ENCODE measurements around the gene NEDD4L.

The NEDD4L gene

GRCh38 chr18:58054041-58054781 lies 10.2 kb downstream of the NEDD4L start:
- peak; percentile 73 for DNase-seq (ENCODE audit: low read depth)

GRCh38 chr18:58055890-58056558 lies 12.0 kb downstream of the NEDD4L start:
- no peak for DNase-seq (ENCODE audit: low read depth)

GRCh38 chr18:58056852-58057251 lies 12.8 kb downstream of the NEDD4L start:
- DNase-seq (ENCODE audit: low read depth), result no peak

- DNase-seq (ENCODE audit: low read depth), result no peak
These were observed 13.4 kb downstream of the NEDD4L start for GRCh38 chr18:58057291-58057965.

- peak; percentile 69 for DNase-seq (ENCODE audit: low read depth)
These were observed 14.7 kb downstream of the NEDD4L start for GRCh38 chr18:58058720-58059119.

GRCh38 chr18:58060254-58060653 lies 16.2 kb downstream of the NEDD4L start:
- DNase-seq (ENCODE audit: low read depth), result no peak

GRCh38 chr18:58061349-58061748 lies 17.3 kb downstream of the NEDD4L start:
- no peak for DNase-seq (ENCODE audit: low read depth)

- peak; percentile 21 for DNase-seq (ENCODE audit: low read depth)
These were observed 20.5 kb downstream of the NEDD4L start for GRCh38 chr18:58064406-58064998.

GRCh38 chr18:58065956-58066355 lies 21.9 kb downstream of the NEDD4L start:
- no peak for DNase-seq (ENCODE audit: low read depth)

- no peak for DNase-seq (ENCODE audit: low read depth)
These were observed 23.6 kb downstream of the NEDD4L start for GRCh38 chr18:58067601-58068000.

- DNase-seq (ENCODE audit: low read depth), result no peak
These were observed 25.1 kb downstream of the NEDD4L start for GRCh38 chr18:58069099-58069498.

- DNase-seq (ENCODE audit: low read depth), result no peak
These were observed 25.8 kb downstream of the NEDD4L start for GRCh38 chr18:58069721-58070292.

GRCh38 chr18:58076052-58076451 lies 32.0 kb downstream of the NEDD4L start:
- DNase-seq (ENCODE audit: low read depth), result peak; percentile 19

- no peak for DNase-seq (ENCODE audit: low read depth)
These were observed 33.3 kb downstream of the NEDD4L start for GRCh38 chr18:58077329-58077728.

GRCh38 chr18:58078889-58079573 lies 35.0 kb downstream of the NEDD4L start:
- DNase-seq (ENCODE audit: low read depth), result no peak

- no peak for DNase-seq (ENCODE audit: low read depth)
These were observed 36.4 kb downstream of the NEDD4L start for GRCh38 chr18:58080451-58080850.

- DNase-seq (ENCODE audit: low read depth), result no peak
These were observed 44.1 kb downstream of the NEDD4L start for GRCh38 chr18:58087928-58088690.

- DNase-seq (ENCODE audit: low read depth), result no peak
These were observed 44.7 kb downstream of the NEDD4L start for GRCh38 chr18:58088691-58089065.

GRCh38 chr18:58091099-58091611 lies 47.1 kb downstream of the NEDD4L start:
- DNase-seq (ENCODE audit: low read depth), result no peak

- no peak for DNase-seq (ENCODE audit: low read depth)
These were observed 49.3 kb downstream of the NEDD4L start for GRCh38 chr18:58093311-58093803.

- DNase-seq (ENCODE audit: low read depth), result no peak
These were observed 51.2 kb downstream of the NEDD4L start for GRCh38 chr18:58095222-58095621.

Measured in iris pigment epithelial cell (primary cell).